ENCODE results near the gene SMAD9. TPM values are rescaled to one million over a fixed set of nuclear protein-coding genes. Genes with fewer than 3 reads are reported as not detected.

SMAD9 gene
- total and polyA plus RNA-seq, 4 donors = 2.5 to 35.0 (median 6.2) TPM

GRCh38 chr13:36875431-36875830 is 44.6 kb downstream of the SMAD9 start:
- no peaks in the 10 kb centered on the region for H3K4me1 ChIP-seq (ENCODE audit: control insufficient read depth in 5 of 5, insufficient read depth in 5 of 5, low read length in 5 of 5)
- TF ChIP-seq, protein P1, sequence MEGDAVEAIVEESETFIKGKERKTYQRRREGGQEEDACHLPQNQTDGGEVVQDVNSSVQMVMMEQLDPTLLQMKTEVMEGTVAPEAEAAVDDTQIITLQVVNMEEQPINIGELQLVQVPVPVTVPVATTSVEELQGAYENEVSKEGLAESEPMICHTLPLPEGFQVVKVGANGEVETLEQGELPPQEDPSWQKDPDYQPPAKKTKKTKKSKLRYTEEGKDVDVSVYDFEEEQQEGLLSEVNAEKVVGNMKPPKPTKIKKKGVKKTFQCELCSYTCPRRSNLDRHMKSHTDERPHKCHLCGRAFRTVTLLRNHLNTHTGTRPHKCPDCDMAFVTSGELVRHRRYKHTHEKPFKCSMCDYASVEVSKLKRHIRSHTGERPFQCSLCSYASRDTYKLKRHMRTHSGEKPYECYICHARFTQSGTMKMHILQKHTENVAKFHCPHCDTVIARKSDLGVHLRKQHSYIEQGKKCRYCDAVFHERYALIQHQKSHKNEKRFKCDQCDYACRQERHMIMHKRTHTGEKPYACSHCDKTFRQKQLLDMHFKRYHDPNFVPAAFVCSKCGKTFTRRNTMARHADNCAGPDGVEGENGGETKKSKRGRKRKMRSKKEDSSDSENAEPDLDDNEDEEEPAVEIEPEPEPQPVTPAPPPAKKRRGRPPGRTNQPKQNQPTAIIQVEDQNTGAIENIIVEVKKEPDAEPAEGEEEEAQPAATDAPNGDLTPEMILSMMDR (IDR thresholded peaks at IDR 0.05; ENCODE audit: control extremely low read depth, extremely low read depth) = no peak
- H3K4me3 ChIP-seq = no peak overlapping the region
- WGBS, 2 donors = 77 to 90% methylated on average over 4 of the region's 4 CpGs
- no peak overlapping the region for H3K27ac ChIP-seq (ENCODE audit: low read depth in 1 of 2, low read length in 1 of 2)
- no peak for DNase-seq
- ATAC-seq (ENCODE audit: insufficient read depth, low FRiP score) = no peak
- peaks cover 0 to 2% (median 0%) of the 10 kb centered on the region in 4 donors for H3K9me3 ChIP-seq (ENCODE audit: control insufficient read depth in 4 of 4, insufficient read depth in 3 of 4, low read length in 3 of 4)
- H3K27me3 ChIP-seq (ENCODE audit: control insufficient read depth in 3 of 3, insufficient read depth in 3 of 3, low read length in 2 of 3) = no peaks in the 10 kb centered on the region
- H3K36me3 ChIP-seq (ENCODE audit: control insufficient read depth in 4 of 4, insufficient read depth in 4 of 4, low read length in 4 of 4) = peaks cover 0 to 33% (median 15%) of the 10 kb centered on the region in 4 donors
- H3K9ac ChIP-seq (ENCODE audit: insufficient read depth in 1 of 2, low read length in 2 of 2) = no peak overlapping the region

DNA sequence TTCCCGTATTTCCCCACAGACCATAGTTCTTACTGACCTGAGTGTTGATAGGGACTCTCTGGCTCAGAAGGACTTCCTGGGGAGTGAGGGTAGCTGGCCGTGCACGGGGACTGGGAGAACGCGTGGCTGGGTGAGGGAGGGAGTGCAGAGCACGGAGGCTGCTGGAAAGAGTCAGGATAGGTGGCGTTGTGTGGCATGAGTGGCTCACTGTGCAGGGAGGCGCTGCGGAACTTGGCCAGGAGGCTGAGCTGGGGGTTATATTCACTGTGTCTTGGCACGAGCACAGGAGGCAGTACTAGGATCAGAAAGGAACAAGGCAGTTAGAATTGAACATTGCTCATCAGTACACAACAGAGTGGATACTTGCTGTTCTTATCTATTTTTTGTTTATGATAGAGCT is 47.4 kb downstream of the SMAD9 start:
- Histone ChIP-seq H3K9me3 (ENCODE audit: control insufficient read depth in 4 of 4, insufficient read depth in 3 of 4, low read length in 3 of 4) (peaks cover 0 to 2% (median 0%) of the 10 kb centered on the region in 4 donors), H3K27me3 (ENCODE audit: control insufficient read depth in 3 of 3, insufficient read depth in 3 of 3, low read length in 2 of 3) (no peaks in the 10 kb centered on the region), H3K9ac (ENCODE audit: insufficient read depth in 1 of 2, low read length in 2 of 2) (no peak overlapping the region), H3K36me3 (ENCODE audit: control insufficient read depth in 4 of 4, insufficient read depth in 4 of 4, low read length in 4 of 4) (peaks cover 0 to 29% (median 4%) of the 10 kb centered on the region in 4 donors), H3K4me3 (no peak overlapping the region), H3K4me1 (ENCODE audit: control insufficient read depth in 5 of 5, insufficient read depth in 5 of 5, low read length in 5 of 5) (no peaks in the 10 kb centered on the region), H3K27ac (ENCODE audit: low read depth in 1 of 2, low read length in 1 of 2) (no peak overlapping the region)
- 71% methylated on average over 10 of the region's 10 CpGs for WGBS, 2 donors
- no peak for ATAC-seq (ENCODE audit: insufficient read depth, low FRiP score)
- DNase-seq = no peak
- TF ChIP-seq, protein P1 (IDR thresholded peaks at IDR 0.05; ENCODE audit: control extremely low read depth, extremely low read depth) = no peak

DNA sequence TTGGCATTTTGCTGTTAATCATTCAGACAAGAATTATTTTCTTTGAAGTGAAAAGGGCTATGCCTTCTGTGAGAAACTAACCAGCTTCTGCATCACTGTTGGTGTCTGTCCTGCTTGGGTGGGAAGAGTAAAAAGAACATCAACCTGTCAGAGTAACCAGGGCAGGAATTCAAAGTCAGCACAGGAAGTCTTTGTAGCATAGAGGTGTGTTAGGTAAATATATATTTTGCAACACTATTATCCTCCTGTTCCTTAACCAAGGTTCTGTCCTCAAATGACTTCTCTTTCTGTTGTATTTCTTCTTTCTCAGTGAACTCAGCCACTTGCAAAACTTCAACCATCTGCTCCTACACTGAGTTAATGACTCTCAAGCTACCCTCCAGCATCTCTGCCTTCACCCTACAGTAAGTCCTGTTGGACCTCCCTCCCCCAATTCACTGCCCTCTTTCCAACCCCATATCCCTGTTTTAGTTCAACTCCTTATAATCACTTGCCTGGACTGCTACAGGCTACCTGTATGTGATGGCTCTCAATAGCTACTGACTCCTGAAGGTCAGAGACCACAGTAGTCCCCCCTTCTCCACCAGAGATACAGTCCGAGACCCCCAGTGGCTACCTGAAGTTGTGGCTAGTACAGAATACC is 49.9 kb downstream of the SMAD9 start:
- no peak overlapping the region for H3K9ac ChIP-seq (ENCODE audit: insufficient read depth in 1 of 2, low read length in 2 of 2)
- H3K36me3 ChIP-seq (ENCODE audit: control insufficient read depth in 4 of 4, insufficient read depth in 4 of 4, low read length in 4 of 4) = peaks cover 0 to 36% (median 13%) of the 10 kb centered on the region in 4 donors
- H3K4me3 ChIP-seq = no peak overlapping the region
- no peaks in the 10 kb centered on the region for H3K4me1 ChIP-seq (ENCODE audit: control insufficient read depth in 5 of 5, insufficient read depth in 5 of 5, low read length in 5 of 5)
- DNase-seq (no peak), ATAC-seq (ENCODE audit: insufficient read depth, low FRiP score) (no peak)
- WGBS, 2 donors = 88 to 96% methylated on average over 1 of the region's 1 CpG
- no peaks in the 10 kb centered on the region for H3K27me3 ChIP-seq (ENCODE audit: control insufficient read depth in 3 of 3, insufficient read depth in 3 of 3, low read length in 2 of 3)
- H3K9me3 ChIP-seq (ENCODE audit: control insufficient read depth in 4 of 4, insufficient read depth in 3 of 4, low read length in 3 of 4) = peaks cover 0 to 2% (median 0%) of the 10 kb centered on the region in 4 donors
- H3K27ac ChIP-seq (ENCODE audit: low read depth in 1 of 2, low read length in 1 of 2) = no peak overlapping the region
- TF ChIP-seq, protein P1 (IDR thresholded peaks at IDR 0.05; ENCODE audit: control extremely low read depth, extremely low read depth) = no peak

- no peaks in the 10 kb centered on the region for H3K27me3 ChIP-seq (ENCODE audit: control insufficient read depth in 3 of 3, insufficient read depth in 3 of 3, low read length in 2 of 3)
- H3K27ac ChIP-seq (ENCODE audit: low read depth in 1 of 2, low read length in 1 of 2) = no peak overlapping the region
- no peak for DNase-seq
- H3K9ac ChIP-seq (ENCODE audit: insufficient read depth in 1 of 2, low read length in 2 of 2) = no peak overlapping the region
- H3K9me3 ChIP-seq (ENCODE audit: control insufficient read depth in 4 of 4, insufficient read depth in 3 of 4, low read length in 3 of 4) = peaks cover 0 to 2% (median 0%) of the 10 kb centered on the region in 4 donors
- TF ChIP-seq, protein P1 (IDR thresholded peaks at IDR 0.05; ENCODE audit: control extremely low read depth, extremely low read depth) = no peak
- H3K4me3 ChIP-seq = no peak overlapping the region
- peaks cover 3 to 35% (median 19%) of the 10 kb centered on the region in 4 donors for H3K36me3 ChIP-seq (ENCODE audit: control insufficient read depth in 4 of 4, insufficient read depth in 4 of 4, low read length in 4 of 4)
- ATAC-seq (ENCODE audit: insufficient read depth, low FRiP score) = no peak
- H3K4me1 ChIP-seq (ENCODE audit: control insufficient read depth in 5 of 5, insufficient read depth in 5 of 5, low read length in 5 of 5) = no peaks in the 10 kb centered on the region
These were observed 53.8 kb downstream of the SMAD9 start for GRCh38 chr13:36866232-36866631.

All from lung (tissue), 12 donors.